Glomerular visceral epithelial cell (primary cell): ENCODE results near the gene G6PC2.
"Not testable (repeated sequence)": the region's sequence is repeated elsewhere in the genome, so short reads cannot be mapped to it uniquely, and the experiment has no call there.

ENCODE experiments used
- DNase-seq: peaks from one replicate; pipeline ENCODE4 v3.0.0-alpha.2; 2016; ENCODE audit errors: extremely low spot score

The G6PC2 gene

GRCh38 chr2:168901003-168901402 lies at the start of gene G6PC2:
Gene G6PC2, plus strand, starts transcription at chr2:168901291. Its CDS starts 41 bp downstream, at chr2:168901332.
- DNase-seq = no peak

DNA sequence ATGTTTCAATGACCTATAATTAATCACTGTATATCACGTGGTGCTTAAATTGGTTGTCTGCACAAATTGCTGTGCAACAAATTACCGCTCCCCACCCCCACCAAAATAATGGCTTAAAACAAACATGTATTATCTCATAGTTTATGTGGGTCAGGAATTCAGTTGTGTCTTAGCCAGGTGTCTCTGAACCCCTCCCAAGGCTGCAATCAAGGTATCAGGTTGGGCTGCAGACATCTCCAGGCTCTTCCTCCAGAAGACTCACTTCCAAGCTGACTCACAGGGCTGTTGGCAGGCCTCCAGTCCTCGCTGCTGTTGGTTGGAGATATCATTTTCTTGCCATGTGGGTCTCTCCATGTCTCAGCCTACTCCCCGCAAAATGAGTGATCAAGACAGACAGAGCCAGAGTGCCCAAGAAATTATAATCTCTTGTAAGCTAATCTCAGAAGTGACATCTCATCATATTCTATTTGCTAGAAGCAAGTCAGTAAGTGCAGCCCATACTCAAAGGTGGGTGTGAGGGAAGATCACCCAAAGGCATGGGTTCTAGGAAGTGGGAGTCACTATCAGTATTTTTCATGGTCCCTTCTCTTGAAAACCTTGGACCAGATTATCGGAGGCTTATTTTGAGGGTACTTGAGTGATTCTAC lies 49.3 kb upstream of the G6PC2 start:
- DNase-seq = peak; percentile 74

DNA sequence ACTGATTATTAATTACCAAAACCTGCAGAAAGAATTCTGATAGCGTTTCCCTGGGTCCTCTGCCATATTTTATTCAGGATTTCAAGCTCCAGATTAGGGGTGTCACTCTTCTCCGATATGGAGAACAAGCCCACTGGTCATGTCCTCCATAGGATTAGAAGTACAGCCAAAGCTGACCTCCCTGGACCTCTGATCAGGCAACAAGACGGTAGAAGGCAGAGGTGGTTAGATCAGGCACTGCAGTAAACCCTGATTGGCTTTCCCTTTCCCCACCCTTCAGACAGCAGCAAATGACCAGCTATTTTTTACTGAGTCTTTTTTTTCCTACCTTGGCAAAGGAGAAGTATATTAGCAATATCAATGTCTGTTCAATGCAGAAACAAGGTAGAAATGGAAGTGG lies 48.6 kb upstream of the G6PC2 start:
- no peak for DNase-seq

GRCh38 chr2:168853471-168853870 lies 47.6 kb upstream of the G6PC2 start:
- no peak for DNase-seq

DNA sequence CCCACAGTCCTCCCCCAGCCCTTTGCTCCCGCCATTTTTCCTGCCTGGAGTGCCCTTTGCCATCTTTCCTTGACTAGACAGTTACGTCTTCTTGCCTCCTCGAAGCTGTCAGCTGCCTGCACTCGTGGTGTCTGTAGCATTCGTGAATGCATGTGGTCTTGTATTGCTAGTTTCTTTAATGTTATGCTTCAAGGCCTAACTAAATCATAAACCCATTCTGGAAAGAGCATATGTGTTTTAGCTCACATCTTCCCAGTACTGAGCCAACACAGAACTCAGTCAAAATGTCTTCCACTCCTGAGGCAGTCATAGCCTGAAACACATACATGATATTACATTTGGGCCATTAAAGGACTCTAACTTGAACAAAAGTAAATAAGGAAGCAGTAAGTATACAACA lies 46.4 kb upstream of the G6PC2 start:
- no peak for DNase-seq

DNA sequence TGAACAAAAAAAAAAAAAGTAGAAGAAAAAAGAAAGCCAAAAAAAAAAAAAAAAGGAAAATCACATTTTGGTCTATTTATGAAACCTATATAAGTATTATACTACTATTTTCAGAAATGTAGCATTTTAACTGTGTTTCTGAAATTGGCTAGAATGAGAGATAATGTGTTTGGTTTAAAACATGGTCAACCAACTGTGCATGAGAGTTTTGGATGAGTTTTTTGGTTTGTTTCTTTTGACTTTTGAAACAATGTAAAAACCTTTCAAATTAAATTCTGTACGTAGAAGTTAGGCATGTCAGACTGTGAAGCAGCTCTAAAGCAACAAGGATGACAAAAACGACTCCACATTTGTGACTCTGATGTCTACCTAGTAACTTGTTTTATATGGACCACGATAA lies 45.5 kb upstream of the G6PC2 start:
- DNase-seq = no peak

- DNase-seq = no peak
These were observed 42.9 kb upstream of the G6PC2 start for GRCh38 chr2:168858146-168858545.

DNA sequence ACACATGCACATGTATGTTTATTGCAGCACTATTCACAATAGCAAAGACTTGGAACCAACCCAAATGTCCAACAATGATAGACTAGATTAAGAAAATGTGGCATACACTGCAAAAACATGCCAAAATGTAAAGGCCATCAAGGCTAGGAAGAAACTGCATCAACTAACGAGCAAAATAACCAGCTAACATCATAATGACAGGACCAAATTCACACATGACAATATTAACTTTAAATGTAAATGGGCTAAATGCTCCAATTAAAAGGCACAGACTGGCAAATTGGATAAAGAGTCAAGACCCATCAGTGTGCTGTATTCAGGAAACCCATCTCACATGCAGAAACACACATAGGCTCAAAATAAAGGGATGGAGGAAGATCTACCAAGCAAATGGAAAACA lies 33.9 kb upstream of the G6PC2 start:
- DNase-seq = not testable (repeated sequence)

GRCh38 chr2:168870369-168870768 lies 30.7 kb upstream of the G6PC2 start:
- DNase-seq = not testable (repeated sequence)

- not testable (repeated sequence) for DNase-seq
These were observed 30.3 kb upstream of the G6PC2 start for GRCh38 chr2:168870824-168871223.

- no peak for DNase-seq
These were observed 26.6 kb upstream of the G6PC2 start for GRCh38 chr2:168874368-168875054.

DNA sequence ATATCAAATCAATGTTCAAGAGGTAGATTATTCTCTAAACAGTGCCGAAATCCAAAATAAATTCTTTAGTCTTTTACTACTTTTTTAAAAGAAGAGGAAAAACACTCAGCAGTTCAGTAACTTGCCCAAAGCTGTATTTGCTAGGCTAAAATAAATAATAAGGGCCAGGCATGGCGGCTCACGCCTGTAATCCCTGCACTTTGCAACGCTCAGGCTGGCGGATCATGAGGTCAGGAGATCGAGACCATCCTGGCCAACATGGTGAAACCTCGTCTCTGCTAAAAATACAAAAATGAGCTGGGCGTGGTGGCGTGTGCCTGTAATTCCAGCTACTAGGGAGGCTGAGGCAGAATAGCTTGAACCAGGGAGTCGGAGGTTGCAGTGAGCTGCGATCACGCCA lies 18.9 kb upstream of the G6PC2 start:
- not testable (repeated sequence) for DNase-seq

DNA sequence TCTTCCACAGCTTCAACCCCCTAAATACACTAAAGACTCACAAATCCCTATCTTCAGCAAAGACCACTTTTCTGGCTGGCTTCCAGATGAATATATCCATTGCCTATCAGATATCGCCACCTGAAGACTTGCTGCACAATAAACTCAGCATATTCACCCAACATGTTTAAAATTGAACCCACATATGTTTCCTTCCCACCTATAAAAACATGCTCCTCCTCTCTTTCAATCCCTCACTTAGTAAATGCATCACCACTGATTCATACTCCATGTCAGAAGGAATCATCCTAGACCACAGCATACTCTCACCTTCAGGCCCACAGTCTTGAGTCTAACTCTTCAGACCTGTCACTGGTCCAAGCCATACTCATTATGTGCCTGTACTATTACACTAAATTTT lies 16.1 kb upstream of the G6PC2 start:
- peak; percentile 37 for DNase-seq

GRCh38 chr2:168889635-168890005 lies 11.5 kb upstream of the G6PC2 start:
- no peak for DNase-seq

GRCh38 chr2:168890006-168890782 lies 10.9 kb upstream of the G6PC2 start, which contains the start of gene SPC25:
Gene SPC25, minus strand, starts transcription at chr2:168890430. Its CDS starts 911 bp downstream, at chr2:168889519.
- DNase-seq = peak; percentile 94

- no peak for DNase-seq
These were observed 8.8 kb upstream of the G6PC2 start for GRCh38 chr2:168892327-168892726.

- DNase-seq = no peak
These were observed 7.0 kb upstream of the G6PC2 start for GRCh38 chr2:168894101-168894500.

DNA sequence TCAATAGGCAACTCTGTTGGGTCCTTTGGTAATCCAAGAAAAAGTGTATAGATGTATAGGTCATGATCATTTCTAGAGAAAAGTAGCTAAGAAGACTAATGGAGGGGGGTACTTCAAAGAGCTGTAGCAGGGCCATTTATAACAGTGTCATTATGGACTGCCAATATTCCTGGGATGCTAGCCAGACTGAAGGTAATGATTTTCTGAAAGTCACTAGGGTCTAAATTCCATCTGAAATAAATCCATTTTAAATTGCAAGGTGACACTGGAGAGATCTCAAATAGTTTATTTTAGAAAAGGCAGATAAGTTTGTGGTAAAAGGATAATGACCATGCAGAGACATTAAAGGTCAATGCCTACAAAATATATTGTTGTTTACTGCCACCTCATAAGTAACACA lies 6.4 kb upstream of the G6PC2 start:
- DNase-seq = no peak

- peak; percentile 33 for DNase-seq
These were observed 5.3 kb upstream of the G6PC2 start for GRCh38 chr2:168895771-168896170.

GRCh38 chr2:168896783-168897182 lies 4.3 kb upstream of the G6PC2 start:
- DNase-seq = no peak

DNA sequence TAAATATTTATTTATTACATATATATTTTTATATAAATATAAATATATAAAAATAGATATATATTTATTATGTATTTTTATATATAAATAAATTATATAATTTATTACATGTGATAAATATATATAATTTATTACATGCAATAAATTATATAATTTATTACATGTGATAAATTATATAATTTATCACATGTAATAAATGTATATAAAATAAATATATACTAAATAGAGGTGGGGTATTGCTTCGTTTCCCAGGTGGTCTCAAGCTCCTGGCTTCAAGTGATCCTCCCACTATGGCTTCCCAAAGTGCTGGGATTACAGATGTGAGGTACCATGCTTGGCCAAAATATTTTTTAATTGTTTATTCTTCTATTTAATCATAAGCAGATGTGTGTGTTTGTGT lies 3.6 kb upstream of the G6PC2 start:
- no peak for DNase-seq

GRCh38 chr2:168903888-168904287 lies 2.8 kb downstream of the G6PC2 start:
- no peak for DNase-seq

DNA sequence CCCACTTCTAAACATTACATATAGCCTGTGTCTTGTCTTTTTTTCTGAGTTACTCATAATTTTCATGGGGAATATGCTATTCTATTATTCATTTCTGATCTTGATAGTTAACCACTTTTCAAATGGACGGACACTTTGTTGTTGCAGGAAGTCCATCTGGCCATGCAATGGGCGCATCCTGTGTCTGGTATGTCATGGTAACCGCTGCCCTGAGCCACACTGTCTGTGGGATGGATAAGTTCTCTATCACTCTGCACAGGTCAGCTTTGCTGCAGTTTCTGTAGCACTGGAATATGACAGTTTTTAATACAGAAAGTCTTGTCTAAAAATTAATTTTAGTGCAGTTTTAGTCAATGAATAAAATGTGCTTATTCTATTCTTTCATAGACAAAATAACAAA lies 3.3 kb downstream of the G6PC2 start:
- DNase-seq = no peak
